Activated T-helper 9 cell treated with anti-CD3 and anti-CD28 coated beads, Interleukin-2, amount 50 U/mL, for 16 hours (primary cell): ENCODE data around the gene ORAI3.
A peak's percentile ranks its signal among the peaks of the same experiment; 100 is the strongest.

Experiments
- DNase-seq: peaks from one replicate; pipeline ENCODE4 v3.0.0-alpha.2; 2020; ENCODE audit warnings: low read depth

The ORAI3 gene

GRCh38 chr16:30971298-30971697 lies 22.4 kb downstream of the ORAI3 start:
- DNase-seq = no peak

- DNase-seq = no peak
Measured at GRCh38 chr16:30972872-30973271, 24.0 kb downstream of the ORAI3 start.

GRCh38 chr16:30974348-30974747 lies 25.5 kb downstream of the ORAI3 start:
- no peak for DNase-seq

GRCh38 chr16:30976486-30976885 lies 27.6 kb downstream of the ORAI3 start:
- no peak for DNase-seq

GRCh38 chr16:30977502-30977901 lies 28.6 kb downstream of the ORAI3 start:
- no peak for DNase-seq

GRCh38 chr16:30979170-30980022 lies 30.5 kb downstream of the ORAI3 start:
- no peak for DNase-seq

- no peak for DNase-seq
Measured at GRCh38 chr16:30980023-30980371, 31.1 kb downstream of the ORAI3 start.

GRCh38 chr16:30980434-30980833 lies 31.6 kb downstream of the ORAI3 start:
- no peak for DNase-seq

- DNase-seq = no peak
Measured at GRCh38 chr16:30980959-30981358, 32.1 kb downstream of the ORAI3 start.

- DNase-seq = no peak
Measured at GRCh38 chr16:30982548-30983288, 33.9 kb downstream of the ORAI3 start.

- no peak for DNase-seq
Measured at GRCh38 chr16:30983289-30983889, 34.5 kb downstream of the ORAI3 start.

GRCh38 chr16:30983898-30984610 lies 35.2 kb downstream of the ORAI3 start:
- no peak for DNase-seq

- peak; percentile 73 for DNase-seq
Measured at GRCh38 chr16:30984669-30985400, 36.0 kb downstream of the ORAI3 start, which contains the start of gene HSD3B7. HSD3B7 (plus strand) TSS chr16:30985207; CDS start chr16:30985659, 452 bp downstream.

GRCh38 chr16:30985401-30986128 lies 36.7 kb downstream of the ORAI3 start:
- no peak for DNase-seq

GRCh38 chr16:30986129-30986991 lies 37.5 kb downstream of the ORAI3 start:
- no peak for DNase-seq

- no peak for DNase-seq
Measured at GRCh38 chr16:30987581-30988190, 38.8 kb downstream of the ORAI3 start.

- no peak for DNase-seq
Measured at GRCh38 chr16:30989469-30990047, 40.7 kb downstream of the ORAI3 start.

- no peak for DNase-seq
Measured at GRCh38 chr16:30990105-30990504, 41.2 kb downstream of the ORAI3 start.

GRCh38 chr16:30991052-30991451 lies 42.2 kb downstream of the ORAI3 start:
- DNase-seq = no peak
